HG02938 (cell line): ENCODE data around the gene CREB3.

Experiments used
- ATAC-seq: cut with Tn5 transposase; IDR thresholded peaks from one replicate; pipeline ENCODE4 v1.9.1; 2021; ENCODE audit warnings: mild to moderate bottlenecking, moderate library complexity; ENCODE audit not compliant: unreplicated experiment

CREB3 gene

GRCh38 chr9:35732185-35732799 is at the start of gene CREB3, which contains the start of gene TLN1:
TSS of gene CREB3 (plus strand) at chr9:35732666. CDS start at chr9:35732773, 107 bp downstream.
TSS of gene TLN1 (minus strand) at chr9:35732195. CDS start at chr9:35725694, 6,501 bp downstream.
- peak; percentile 74 for ATAC-seq

DNA sequence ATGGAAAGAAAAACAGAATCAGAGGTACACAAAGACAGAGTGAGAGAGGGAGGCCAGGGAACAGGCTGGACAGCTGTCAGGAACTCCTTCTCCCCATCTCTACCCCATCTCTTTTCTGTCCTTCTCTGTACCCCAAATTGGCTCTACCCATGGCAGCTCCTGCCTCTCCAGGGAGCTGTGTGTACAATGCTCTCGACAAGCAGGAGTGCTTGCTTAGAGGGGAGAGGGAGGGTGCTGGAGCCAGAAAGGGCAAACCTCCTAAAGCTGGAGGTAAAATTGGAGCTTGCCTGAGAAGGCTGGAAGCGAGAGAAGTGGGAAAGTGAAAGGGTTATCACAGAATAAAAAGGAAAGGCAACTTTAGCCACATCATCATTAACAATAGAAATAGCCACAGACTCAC is 49.1 kb upstream of the CREB3 start:
- no peak for ATAC-seq

- ATAC-seq = no peak
Observed at GRCh38 chr9:35684921-35685320, 47.5 kb upstream of the CREB3 start.

- no peak for ATAC-seq
Observed at GRCh38 chr9:35685506-35685905, 47.0 kb upstream of the CREB3 start.

- no peak for ATAC-seq
Observed at GRCh38 chr9:35686222-35687203, 46.0 kb upstream of the CREB3 start.

GRCh38 chr9:35687306-35687705 is 45.2 kb upstream of the CREB3 start:
- ATAC-seq = no peak

DNA sequence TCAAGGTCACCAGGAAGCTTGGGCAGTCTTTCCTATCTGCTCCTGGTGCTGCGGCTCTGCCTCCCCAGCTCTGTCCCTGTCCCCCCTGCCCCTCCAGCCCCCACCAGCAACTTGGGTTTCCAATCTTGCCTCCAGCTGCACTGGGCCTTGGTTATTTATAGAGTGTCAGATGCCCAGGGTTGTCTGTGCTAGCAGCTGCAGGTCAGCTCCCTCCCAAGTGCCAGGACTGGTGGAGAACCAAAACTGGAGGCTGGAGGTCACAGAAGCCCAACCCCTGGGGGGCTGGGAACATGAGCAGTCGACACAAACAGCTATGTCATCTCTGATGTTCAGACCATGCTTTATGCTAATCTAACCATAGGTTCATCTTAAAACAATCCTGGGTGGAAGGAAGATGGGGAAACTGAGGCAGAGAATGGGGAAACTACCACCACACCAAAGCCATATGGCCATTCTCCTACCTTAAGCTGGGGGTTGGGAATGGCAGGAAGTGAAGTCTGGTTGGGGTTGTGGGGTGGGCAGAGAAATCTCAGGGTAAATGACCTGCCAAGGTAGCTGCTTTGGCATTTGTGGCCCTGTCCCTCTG is 44.4 kb upstream of the CREB3 start:
- no peak for ATAC-seq

GRCh38 chr9:35688558-35689541 is 43.6 kb upstream of the CREB3 start:
- ATAC-seq = no peak

GRCh38 chr9:35689542-35690293 is 42.7 kb upstream of the CREB3 start, which contains the start of gene TPM2:
TSS of gene TPM2 (minus strand) at chr9:35689925. CDS start at chr9:35689817, 108 bp downstream.
- no peak for ATAC-seq

DNA sequence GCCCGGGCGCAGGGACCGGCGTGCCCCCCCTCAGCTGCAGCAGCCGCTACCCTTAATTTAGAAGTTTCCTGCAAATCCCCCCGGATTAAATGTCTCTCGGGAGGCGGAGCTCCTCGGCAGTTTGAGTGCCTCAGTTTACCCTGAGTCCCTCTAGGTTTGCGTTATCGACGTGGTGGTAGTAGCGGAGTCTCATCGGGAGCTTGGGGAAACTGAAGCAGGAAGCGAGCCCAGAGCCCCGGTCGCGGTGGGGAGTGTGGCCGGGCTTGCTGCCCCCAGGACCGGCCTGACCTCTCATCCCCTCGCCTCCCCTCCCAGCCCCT is 42.2 kb upstream of the CREB3 start:
- no peak for ATAC-seq

DNA sequence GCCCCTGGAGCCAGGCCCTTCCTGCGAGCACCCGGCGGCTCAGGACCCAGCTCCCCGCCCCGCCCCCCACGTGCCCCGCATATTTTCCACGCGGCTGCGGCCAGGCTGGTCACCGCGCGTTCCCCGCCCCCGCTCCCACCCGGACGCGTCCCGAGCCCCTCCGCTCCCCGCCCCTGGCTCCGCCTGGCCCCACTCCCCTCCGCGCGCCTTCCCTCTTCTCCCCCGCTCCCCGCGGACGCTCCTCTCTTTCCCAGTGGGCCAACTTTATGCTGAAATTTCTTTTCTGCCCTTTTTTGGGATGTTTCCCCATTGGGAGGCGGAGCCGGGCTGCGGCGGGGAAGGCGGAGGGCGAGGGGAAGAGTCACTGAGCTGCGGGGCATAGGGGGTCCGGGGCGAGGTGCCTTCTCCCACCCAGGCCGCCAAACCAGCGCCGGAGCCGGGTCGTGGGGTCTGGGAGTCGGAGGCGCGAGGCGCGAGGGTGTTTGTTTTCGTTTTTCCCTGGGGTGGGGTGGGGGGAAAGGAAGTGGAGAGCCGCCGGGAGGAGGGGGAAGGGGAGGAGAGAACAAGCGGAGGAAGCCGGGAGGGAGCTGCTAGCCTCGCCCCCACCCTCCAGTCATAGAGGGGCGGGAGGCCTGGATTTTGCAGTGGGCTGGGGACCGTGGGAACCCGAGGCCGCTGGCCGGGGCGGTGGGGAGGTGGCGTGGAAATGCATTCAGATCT is 41.7 kb upstream of the CREB3 start:
- no peak for ATAC-seq

DNA sequence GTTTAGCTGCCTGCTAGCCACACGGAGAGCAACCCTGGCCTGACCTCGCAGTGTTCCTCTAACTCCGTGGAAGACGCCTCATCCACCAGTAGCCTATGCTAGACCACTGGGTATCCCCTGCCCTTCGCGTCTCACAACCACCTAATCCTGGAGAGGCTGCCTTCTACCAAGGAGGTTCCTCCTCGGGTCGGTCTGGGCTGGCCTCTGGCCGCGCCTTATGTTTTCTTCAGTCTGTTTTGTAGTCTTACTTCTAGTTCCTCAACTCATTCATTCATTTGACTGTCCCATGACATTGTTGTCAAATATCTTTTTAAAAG is 41.2 kb upstream of the CREB3 start:
- no peak for ATAC-seq

DNA sequence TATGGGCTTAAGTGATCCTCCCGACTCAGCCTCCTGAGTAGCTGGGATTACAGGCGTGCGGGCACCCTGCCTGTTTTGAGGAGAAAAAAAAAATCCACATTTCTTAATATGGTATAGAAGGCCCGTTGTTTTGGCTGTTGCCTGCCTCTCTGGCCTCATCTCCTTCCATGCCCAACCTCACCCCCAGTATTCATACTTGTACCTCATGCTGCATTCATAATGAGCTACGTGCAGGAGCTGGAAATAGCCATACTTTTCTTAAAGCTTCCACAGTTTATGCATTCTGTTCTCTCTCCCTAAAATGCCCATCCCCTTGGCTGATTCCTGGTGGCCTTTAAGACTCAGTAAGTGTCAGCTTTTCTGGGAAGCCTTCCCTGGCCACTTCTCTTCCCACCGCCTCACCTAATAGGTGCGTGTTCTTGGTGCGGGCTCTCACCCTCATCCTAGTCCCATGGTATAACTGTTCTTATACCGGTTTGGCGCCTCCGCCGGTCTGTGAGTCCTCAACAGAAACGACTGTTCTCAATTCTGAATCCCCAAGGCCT is 40.6 kb upstream of the CREB3 start:
- ATAC-seq = no peak

- no peak for ATAC-seq
Observed at GRCh38 chr9:35695943-35696401, 36.5 kb upstream of the CREB3 start.

GRCh38 chr9:35696520-35697215 is 35.8 kb upstream of the CREB3 start:
- no peak for ATAC-seq

GRCh38 chr9:35697486-35697885 is 35.0 kb upstream of the CREB3 start:
- no peak for ATAC-seq

DNA sequence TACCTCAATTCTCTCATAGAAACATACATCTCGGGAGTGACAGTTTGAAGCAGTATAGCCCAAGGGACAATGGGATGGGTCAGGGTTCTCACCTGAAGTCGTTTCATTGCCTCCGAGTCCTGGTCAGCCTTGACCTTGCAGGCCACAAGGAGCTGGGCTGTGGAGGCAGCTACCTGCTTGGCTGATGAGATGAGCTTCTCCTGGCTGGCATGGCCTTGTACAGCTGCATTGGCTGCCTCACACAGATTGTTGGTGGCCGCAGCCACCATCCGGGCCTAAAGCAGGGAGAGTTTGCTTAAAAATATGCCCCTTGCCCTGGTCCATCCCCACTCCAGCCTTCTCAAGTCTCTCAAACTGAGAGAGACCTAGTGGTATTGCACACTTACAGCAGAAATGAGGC is 34.2 kb upstream of the CREB3 start:
- no peak for ATAC-seq

DNA sequence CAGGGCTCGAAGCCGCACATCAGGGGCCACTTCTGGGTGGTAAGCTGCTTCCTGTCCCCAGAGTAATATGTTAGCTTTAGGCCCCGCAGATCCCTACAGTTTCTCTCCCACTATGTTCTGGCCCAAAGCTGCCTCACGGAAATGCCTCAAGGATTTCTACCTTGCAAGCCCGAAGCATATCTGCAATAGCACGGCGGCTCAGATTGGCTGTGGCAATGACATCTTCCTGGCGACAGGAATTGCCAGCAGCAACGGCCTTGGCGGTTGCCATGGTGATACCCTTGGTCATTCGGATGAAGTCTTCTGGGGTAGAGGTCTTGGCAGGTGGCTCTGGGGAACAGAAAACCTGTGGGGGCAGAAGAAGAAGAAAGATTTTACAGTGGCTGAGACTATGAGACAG is 32.4 kb upstream of the CREB3 start:
- no peak for ATAC-seq
